Body of pancreas (tissue), 4 donors: ENCODE data around the gene SORCS2.

Source experiments
- CTCF ChIP-seq, 7 experiments: fragments of 450-650 bp in 4 of 7; fragments of 200-600 bp in 3 of 7; sonication (generic) in 3 of 7; IDR thresholded peaks; one replicate each; pipeline ENCODE4 v1.5.1; 2016 to 2019; ENCODE audit warnings: antibody characterized with exemption in 7 of 7
- POLR2A ChIP-seq, 3 donors: fragments of 450-650 bp; IDR thresholded peaks; one replicate each; pipeline ENCODE4 v1.6.1; 2016; ENCODE audit warnings: antibody characterized with exemption in 3 of 3, mild to moderate bottlenecking in 2 of 3

- TF ChIP-seq CTCF (IDR thresholded peaks at IDR 0.05): no peak
- no peak for TF ChIP-seq POLR2A (IDR thresholded peaks at IDR 0.05)
These were observed 459.2 kb downstream of the SORCS2 start for GRCh38 chr4:7651461-7651921.
